Heart left ventricle (tissue), 16 donors: ENCODE data around the gene NUDT3. TPM values are rescaled to one million over a fixed set of nuclear protein-coding genes. Genes with fewer than 3 reads are reported as not detected.
A peak's percentile ranks its signal among the peaks of the same experiment; 100 is the strongest.

Source experiments
- ATAC-seq, 4 donors: fragments of 200-7000 bp; cut with Tn5 transposase; one replicate each; pipeline ENCODE4 v1.9.1; 2020 to 2022; ENCODE audit warnings: moderate library complexity in 4 of 4, mild to moderate bottlenecking in 3 of 4, moderate number of reproducible peaks in 1 of 4
- DNase-seq, 5 donors: peaks; one replicate each; pipeline ENCODE4 v3.0.0-alpha.2; 2020
- H3K27ac ChIP-seq, 12 donors: fragments of 200-600 bp; sonication (generic) in 4 of 12; one replicate each; pipeline versions ENCODE4 v1.5.0 to v1.8.0; 2016 to 2022; ENCODE audit warnings: mild to moderate bottlenecking in 2 of 12
- H3K27me3 ChIP-seq, 9 donors: fragments of 200-600 bp; sonication (generic) in 2 of 9; one replicate each; pipeline versions ENCODE4 v1.5.1 to v1.8.0; 2016 to 2022; ENCODE audit warnings: mild to moderate bottlenecking in 3 of 9
- H3K36me3 ChIP-seq, 9 donors: fragments of 200-600 bp; sonication (generic) in 2 of 9; one replicate each; pipeline versions ENCODE4 v1.5.0 to v1.8.0; 2018 to 2022; ENCODE audit warnings: mild to moderate bottlenecking in 2 of 9
- H3K4me1 ChIP-seq, 12 donors: fragments of 200-600 bp; sonication (generic) in 4 of 12; one replicate each; pipeline versions ENCODE4 v1.5.0 to v1.8.0; 2016 to 2022; ENCODE audit warnings: mild to moderate bottlenecking in 3 of 12
- H3K4me3 ChIP-seq, 12 donors: fragments of 200-600 bp; sonication (generic) in 4 of 12; one replicate each; pipeline versions ENCODE4 v1.5.0 to v1.8.0; 2017 to 2022; ENCODE audit warnings: mild to moderate bottlenecking in 9 of 12, moderate library complexity in 4 of 12
- H3K9me3 ChIP-seq, 12 donors: fragments of 200-600 bp; sonication (generic) in 4 of 12; one replicate each; pipeline versions ENCODE4 v1.5.0 to v1.8.0; 2016 to 2022; ENCODE audit warnings: mild to moderate bottlenecking in 1 of 12
- POLR2A ChIP-seq, 2 donors: fragments of 450-650 bp; IDR thresholded peaks; one replicate each; pipeline ENCODE4 v1.6.1; 2017; ENCODE audit warnings: antibody characterized with exemption in 2 of 2, mild to moderate bottlenecking in 2 of 2, moderate library complexity in 2 of 2
- WGBS, 4 donors: extraction: QIAGEN DNeasy Blood & Tissue Kit in 2 of 4; methylation state at CpG; one replicate each; pipeline versions ENCODE4 v1.1.5 to v1.1.7; 2013 to 2018; 5-methylcytosine and 5-hydroxymethylcytosine counted together
- intact Hi-C, 10 donors: fragments of 100-400 bp; cut with DNase I; formaldehyde crosslinking; loops; one replicate each; pipeline versions ENCODE4 v1.11.1 to v1.14.2; 2022
- polyA plus RNA-seq, 2 donors: library from polyadenylated mRNA; stranded (reverse); fragments of 200-250 nt; gene quantifications; one replicate each; pipeline ENCODE4 v1.2.3, GENCODE V29; 2013
- total RNA-seq, 9 donors: library from RNA; depleted of rRNA in 2 of 9; stranded (reverse); fragments of >200 nt in 2 of 9; fragmentation: NEBNext Ultra II Directional in 3 of 9; extraction: Animal tissue kit (Norgen Biotek cat#: 25700) in 3 of 9; gene quantifications; one replicate each; pipeline versions ENCODE4 v1.1.0 to v1.2.4, GENCODE V29; 2016 to 2023
- TF ChIP-seq, protein P1 (sequence below), 12 donors: fragments of 200-600 bp; sonication (generic) in 4 of 12; IDR thresholded peaks; one replicate each; pipeline versions ENCODE4 v1.5.0 to v1.8.0; 2018 to 2022; ENCODE audit warnings: antibody characterized with exemption in 12 of 12, mild to moderate bottlenecking in 5 of 12
- donor health status: ischemic (EF 13 %, LVEDD 7.1; RV severe dilation, severe dysfunction).
- donor health status: healthy with polysubstance abuse.
- donor health status: DM: no; HTN: yes; CAD: no.
- donor health status: DM: no; HTN: no; CAD: no.
- donor health status: ischemic (EF 25% LVEDD 6.9; RV normal size, moderate dysfunction).
- donor health status: ischemic (EF 25% LVEDD 5.7; RV mildly dilated, moderate dysfunction).
- donor health status: healthy.
- donor health status: DM: yes; HTN: yes; CAD: no.
- donor health status: ischemic (EF 35%, LVEDD 5.7; RV mildly dilated, moderate dysfunction).
- donor health status: nonischemic (EF 11% LVEDD 7.7; RV severe dilation, severe dysfunction).
- donor health status: DM: yes; HTN: yes; CAD: no.
- donor health status: PGD.
- donor health status: ischemic (EF 29% LVEDD 5.4; RV normal size, mild dysfunction).
- donor health status: nonischemic (EF 23%, LVEDD 6.1; RV moderate dilation, normal function).

NUDT3 gene
- total and polyA plus RNA-seq, 11 donors = 15.9 to 68.4 (median 54.5) TPM

DNA sequence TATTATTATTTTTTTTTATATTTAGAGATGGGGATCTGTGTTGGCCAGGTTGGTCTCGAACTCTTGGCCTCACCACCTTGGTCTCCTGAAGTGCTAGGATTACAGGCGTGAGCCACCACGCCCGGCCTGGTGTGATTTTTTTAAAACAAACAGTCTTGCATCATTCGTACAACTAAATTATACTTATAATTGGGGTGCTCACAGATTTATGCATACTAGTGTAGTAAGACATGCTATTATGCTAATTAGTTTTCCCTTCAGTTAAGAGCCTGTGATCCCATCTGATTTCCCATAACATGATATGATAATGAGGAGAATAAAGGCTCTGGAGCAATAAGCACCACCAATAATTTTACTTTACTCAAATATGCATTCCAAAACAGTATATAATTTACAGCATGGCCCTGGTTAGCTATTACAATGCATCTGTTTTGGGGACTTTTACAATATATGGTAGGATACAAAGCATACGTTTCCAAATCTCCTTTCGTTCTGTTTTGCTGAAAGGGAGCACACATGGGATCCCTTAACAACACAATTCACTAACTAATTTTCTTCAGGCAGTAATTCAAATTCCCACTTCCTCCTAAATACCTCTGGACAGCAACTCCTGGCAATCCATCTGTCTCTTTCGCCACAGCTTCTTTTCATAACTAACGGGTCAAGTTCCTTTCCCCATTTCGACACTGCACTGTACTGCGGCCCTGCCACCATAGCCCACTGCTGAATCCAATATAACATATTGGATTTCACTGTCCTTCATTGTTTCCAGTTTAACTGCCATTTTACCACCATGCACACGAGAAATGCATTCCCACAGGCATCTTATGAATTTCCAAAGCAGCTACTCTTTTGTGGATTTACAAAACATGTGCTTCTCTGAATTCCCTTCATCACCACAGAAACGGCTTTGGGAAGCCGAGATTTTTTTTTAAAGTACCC lies 1.7 kb downstream of the NUDT3 start:
- TF ChIP-seq, protein P1, sequence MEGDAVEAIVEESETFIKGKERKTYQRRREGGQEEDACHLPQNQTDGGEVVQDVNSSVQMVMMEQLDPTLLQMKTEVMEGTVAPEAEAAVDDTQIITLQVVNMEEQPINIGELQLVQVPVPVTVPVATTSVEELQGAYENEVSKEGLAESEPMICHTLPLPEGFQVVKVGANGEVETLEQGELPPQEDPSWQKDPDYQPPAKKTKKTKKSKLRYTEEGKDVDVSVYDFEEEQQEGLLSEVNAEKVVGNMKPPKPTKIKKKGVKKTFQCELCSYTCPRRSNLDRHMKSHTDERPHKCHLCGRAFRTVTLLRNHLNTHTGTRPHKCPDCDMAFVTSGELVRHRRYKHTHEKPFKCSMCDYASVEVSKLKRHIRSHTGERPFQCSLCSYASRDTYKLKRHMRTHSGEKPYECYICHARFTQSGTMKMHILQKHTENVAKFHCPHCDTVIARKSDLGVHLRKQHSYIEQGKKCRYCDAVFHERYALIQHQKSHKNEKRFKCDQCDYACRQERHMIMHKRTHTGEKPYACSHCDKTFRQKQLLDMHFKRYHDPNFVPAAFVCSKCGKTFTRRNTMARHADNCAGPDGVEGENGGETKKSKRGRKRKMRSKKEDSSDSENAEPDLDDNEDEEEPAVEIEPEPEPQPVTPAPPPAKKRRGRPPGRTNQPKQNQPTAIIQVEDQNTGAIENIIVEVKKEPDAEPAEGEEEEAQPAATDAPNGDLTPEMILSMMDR (IDR thresholded peaks at IDR 0.05) = no peak
- no peak for TF ChIP-seq POLR2A (IDR thresholded peaks at IDR 0.05)
- DNase-seq = peak in 3 of 5 donors; percentile 19 to 44 (median 25)
- Histone ChIP-seq H3K4me1 (peaks cover 0 to 66% (median 49%) of the 10 kb centered on the region in 12 donors), H3K36me3 (no peaks in the 10 kb centered on the region), H3K27ac (peak overlapping the region; percentile 88 to 99 (median 97)), H3K4me3 (peak overlapping the region; percentile 59 to 98 (median 91)), H3K9me3 (no peaks in the 10 kb centered on the region), H3K27me3 (no peaks in the 10 kb centered on the region)
- ATAC-seq = peak in 3 of 4 donors; percentile 23 to 31 (median 23)
- WGBS, 4 donors = 20 to 24% (median 22%) methylated on average over 14 of the region's 14 CpGs
- intact Hi-C loops = loop anchor here in 6 of 10 donors (1.0 to 10.0 kb wide), 10 partner anchors 35 to 142 kb away; partner anchors contain the start of genes RPS10 (in 1 of the 6) and SMIM29 (in 1 of the 6)

GRCh38 chr6:34389034-34389433 lies 3.4 kb downstream of the NUDT3 start:
- Histone ChIP-seq H3K36me3 (no peaks in the 10 kb centered on the region), H3K4me3 (no peak overlapping the region), H3K4me1 (peaks cover 0 to 79% (median 59%) of the 10 kb centered on the region in 12 donors), H3K27ac (peak overlapping the region in 1 of 12 donors; percentile 42), H3K27me3 (no peaks in the 10 kb centered on the region), H3K9me3 (no peaks in the 10 kb centered on the region)
- no peak for ATAC-seq
- TF ChIP-seq, protein P1 (IDR thresholded peaks at IDR 0.05) = no peak
- TF ChIP-seq POLR2A (IDR thresholded peaks at IDR 0.05) = no peak
- intact Hi-C loops = loop anchor here in 2 of 10 donors (10.0 kb wide), 2 partner anchors 54 to 114 kb away; no protein-coding TSS in a partner anchor
- WGBS, 4 donors = 71 to 78% (median 76%) methylated on average over 3 of the region's 3 CpGs
- DNase-seq = no peak

GRCh38 chr6:34388421-34388820 lies 4.0 kb downstream of the NUDT3 start:
- no peaks in the 10 kb centered on the region for H3K9me3 ChIP-seq
- H3K4me1 ChIP-seq = peaks cover 0 to 79% (median 61%) of the 10 kb centered on the region in 12 donors
- DNase-seq (no peak), ATAC-seq (no peak)
- no peaks in the 10 kb centered on the region for H3K27me3 ChIP-seq
- intact Hi-C loops = loop anchor here in 2 of 10 donors (10.0 kb wide), 2 partner anchors 54 to 114 kb away; no protein-coding TSS in a partner anchor
- WGBS, 4 donors = 47 to 58% (median 51%) methylated on average over 3 of the region's 3 CpGs
- H3K36me3 ChIP-seq = no peaks in the 10 kb centered on the region
- TF ChIP-seq POLR2A (IDR thresholded peaks at IDR 0.05) = no peak
- TF ChIP-seq, protein P1 (IDR thresholded peaks at IDR 0.05) = no peak
- H3K27ac ChIP-seq = no peak overlapping the region
- H3K4me3 ChIP-seq = no peak overlapping the region
